Activated CD4-positive, alpha-beta T cell treated with anti-CD3 and anti-CD28 coated beads for 48 hours (primary cell): ENCODE results near the gene C1orf56.

Experiments used
- DNase-seq: peaks from one replicate; pipeline ENCODE4 v3.0.0-alpha.2; 2020

The C1orf56 gene

DNA sequence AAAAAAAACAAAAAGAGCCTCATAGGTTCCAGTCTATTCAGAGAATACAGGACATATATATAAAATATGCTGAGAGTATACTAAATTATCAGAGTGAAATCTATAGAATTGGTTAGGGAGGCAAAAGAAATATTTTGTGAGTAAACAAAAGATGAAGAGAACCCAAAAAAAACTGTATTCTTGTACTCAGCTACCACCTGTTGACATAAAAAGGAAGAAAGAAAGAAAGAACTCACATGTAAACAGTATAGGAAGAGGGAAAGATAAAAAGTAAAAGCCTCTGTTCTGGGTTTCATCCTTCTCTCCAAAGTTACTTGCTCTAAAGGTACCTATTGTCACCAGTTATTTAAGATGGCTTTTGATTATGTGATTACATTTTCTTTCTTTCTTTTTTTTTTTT, 21.1 kb upstream of the C1orf56 start:
- DNase-seq: no peak

DNA sequence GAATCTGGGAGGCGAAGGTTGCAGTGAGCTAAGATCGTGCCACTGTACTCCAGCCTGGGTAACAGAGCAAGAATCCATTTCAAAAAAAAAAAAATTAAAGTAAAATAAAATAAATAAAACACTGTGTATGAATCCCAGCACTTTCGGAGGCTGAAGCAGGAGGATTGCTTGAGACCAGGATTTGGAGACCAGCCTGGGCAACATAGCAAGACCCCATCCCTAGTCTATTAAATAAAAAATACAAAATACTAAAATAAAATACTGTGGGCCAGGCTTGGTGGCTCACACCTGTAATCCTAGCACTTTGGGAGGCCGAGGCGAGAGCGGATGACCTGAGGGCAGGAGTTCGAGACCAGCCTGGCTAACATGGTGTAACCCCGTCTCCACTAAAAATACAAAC, 15.4 kb upstream of the C1orf56 start:
- no peak for DNase-seq

DNA sequence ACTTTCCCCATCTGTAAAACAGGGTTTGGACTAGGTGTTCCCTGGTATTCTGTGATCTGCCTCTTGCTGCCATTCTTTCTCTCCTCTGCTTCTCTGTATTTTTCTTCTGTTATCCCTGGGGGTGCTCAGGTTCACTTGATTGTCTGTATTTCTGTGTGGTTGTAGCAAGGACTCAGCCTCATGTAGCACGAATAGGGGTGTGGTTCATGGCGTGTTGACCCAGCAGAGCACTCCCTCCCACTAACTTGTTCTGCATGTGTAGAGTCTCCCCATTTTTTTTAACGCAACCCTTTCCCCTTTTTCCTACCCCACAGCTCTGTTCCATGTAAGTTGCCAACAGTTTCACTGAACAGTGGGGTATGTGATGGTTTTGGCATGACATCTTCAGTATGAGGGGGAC, 12.4 kb upstream of the C1orf56 start:
- DNase-seq: no peak

DNA sequence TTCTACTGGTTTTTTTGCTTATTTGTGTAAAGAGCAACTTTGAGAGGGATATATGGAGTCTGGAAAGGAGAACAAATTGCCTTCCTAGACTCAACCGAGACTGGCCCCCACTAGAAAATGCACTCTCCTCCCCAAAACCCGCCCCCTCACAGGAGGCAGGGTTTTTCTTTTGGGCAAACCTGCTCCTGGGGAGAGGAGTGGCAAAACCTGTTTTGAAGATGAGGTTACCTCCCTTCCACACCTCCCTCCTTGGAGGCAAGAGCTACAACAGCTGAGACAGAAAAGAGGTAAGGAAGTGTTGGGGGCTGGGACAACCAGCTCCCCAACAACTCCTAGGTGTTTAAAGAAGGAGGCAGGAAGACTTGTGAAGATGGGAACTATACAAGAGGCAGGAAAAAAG, 11.2 kb upstream of the C1orf56 start, which contains the start of gene BNIPL:
TSS of gene BNIPL (plus strand) at position 231 of the 400 bp plus-strand sequence. CDS start at position 371, 140 bp downstream.
- DNase-seq: no peak

DNA sequence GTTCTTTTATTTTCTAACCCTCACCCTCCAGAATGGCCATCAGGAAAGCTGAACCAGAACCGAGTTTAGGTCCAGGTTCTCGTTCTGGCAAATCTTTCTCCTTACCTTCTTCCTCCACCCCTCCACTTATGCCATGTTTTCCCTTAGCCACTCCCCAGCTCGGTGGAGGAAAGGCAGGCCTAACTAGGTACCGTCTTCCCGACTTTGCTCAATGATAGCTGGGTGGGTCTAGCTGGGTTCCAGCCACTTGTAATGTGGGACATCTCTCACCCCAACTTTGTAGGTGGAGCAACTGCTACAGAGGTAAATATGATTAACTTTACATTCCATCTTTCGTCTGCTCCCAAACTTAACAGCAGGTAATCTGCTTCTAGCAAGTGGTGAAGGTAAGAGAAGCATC, 10.5 kb upstream of the C1orf56 start:
- DNase-seq: no peak

DNA sequence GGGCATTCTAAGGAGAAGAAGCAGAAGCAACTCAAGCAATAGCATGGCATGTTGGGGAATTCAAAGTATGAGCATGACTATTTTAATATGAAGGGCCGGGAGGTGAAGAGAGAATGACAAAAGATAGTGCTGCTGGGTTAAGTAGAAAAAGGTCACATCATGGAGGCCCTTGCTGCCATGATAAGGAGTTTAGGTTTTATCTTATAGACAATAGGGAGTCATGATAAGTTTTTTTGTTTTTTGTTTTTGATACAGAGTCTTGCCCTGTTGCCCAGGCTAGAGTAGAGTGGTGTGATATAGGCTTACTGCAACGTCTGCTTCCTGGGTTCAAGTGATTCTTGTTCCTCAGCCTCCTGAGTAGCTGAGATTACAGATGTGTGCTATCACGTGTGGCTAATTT, 8.0 kb upstream of the C1orf56 start:
- DNase-seq: no peak

DNA sequence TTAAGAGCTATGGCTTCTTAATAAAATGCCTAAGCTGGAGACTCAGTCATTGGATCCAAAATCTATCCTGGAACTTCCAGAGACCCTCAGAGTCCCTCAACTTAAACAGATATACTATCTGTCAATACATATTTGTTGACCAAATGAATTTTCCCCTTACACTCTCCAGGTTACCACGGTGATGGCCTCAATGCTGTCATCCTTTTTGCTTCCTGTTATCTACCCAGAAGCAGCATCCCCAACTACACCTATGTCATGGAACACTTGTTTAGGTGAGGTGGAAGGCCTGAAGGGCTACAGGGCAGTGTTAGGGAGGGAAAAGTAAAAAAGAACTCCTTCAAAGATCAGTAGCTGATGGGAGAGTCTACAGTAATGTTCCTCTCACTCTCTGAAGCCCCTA, 4.4 kb upstream of the C1orf56 start:
- DNase-seq: no peak

DNA sequence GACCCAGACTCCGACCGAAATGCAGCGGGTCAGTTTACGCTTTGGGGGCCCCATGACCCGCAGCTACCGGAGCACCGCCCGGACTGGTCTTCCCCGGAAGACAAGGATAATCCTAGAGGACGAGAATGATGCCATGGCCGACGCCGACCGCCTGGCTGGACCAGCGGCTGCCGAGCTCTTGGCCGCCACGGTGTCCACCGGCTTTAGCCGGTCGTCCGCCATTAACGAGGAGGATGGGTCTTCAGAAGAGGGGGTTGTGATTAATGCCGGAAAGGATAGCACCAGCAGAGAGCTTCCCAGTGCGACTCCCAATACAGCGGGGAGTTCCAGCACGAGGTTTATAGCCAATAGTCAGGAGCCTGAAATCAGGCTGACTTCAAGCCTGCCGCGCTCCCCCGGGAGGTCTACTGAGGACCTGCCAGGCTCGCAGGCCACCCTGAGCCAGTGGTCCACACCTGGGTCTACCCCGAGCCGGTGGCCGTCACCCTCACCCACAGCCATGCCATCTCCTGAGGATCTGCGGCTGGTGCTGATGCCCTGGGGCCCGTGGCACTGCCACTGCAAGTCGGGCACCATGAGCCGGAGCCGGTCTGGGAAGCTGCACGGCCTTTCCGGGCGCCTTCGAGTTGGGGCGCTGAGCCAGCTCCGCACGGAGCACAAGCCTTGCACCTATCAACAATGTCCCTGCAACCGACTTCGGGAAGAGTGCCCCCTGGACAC, 534 bp downstream of the C1orf56 start:
- DNase-seq: peak; percentile 71

DNA sequence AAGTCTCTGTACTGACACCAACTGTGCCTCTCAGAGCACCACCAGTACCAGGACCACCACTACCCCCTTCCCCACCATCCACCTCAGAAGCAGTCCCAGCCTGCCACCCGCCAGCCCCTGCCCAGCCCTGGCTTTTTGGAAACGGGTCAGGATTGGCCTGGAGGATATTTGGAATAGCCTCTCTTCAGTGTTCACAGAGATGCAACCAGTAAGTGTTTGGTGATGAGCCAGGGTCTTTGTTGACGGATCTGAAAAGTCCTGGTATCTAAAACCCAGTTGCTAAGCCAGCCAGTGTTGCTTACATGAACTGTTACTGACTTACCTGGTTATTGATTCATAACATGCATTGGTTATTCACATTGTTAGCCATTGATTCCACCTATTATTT, 1.1 kb downstream of the C1orf56 start:
- no peak for DNase-seq

DNA sequence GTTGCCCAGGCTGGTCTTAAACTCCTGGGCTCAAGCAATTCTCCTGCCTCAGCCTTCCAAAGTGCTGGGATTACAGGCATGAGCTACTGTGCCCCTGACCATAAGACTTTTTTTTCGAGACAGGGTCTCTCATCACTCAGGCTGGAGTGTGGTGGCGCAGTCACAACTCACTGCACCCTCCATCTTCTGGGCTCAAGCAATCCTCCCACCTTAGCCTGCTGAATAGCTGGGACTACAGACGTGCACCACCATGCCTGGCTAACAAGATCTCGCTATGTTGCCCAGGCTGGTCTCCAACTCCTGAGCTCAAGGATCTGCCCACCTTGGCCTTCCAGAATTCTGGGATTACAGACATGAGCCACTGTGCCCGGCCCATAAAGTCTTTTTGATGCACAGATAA, 1.9 kb downstream of the C1orf56 start:
- DNase-seq: no peak

DNA sequence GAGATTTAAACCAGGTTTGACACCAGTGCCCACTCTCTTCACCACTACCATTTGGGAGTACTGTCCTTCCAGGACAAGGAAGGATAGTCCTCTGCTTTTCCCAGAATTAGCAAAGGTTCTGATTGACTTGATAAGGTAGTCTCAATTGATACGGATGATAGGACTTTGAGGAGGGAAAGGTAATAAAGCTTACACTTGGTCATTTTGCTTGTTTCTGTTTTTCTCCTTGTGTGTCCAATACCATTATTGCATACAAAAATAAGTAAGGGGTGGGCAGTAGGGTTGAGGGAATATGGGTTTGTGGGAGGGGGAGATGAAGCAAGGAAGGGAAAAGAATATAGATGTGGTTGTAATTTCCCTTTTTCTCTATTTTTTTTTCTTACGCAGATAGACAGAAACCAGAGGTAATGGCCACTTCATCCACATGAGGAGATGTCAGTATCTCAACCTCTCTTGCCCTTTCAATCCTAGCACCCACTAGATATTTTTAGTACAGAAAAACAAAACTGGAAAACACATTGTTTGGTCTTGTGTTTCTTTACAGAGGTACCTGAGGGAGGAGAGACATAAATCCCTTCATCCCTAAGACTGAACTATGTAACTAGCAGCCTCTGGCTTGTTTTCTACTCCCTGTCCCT, 2.6 kb downstream of the C1orf56 start:
- no peak for DNase-seq

DNA sequence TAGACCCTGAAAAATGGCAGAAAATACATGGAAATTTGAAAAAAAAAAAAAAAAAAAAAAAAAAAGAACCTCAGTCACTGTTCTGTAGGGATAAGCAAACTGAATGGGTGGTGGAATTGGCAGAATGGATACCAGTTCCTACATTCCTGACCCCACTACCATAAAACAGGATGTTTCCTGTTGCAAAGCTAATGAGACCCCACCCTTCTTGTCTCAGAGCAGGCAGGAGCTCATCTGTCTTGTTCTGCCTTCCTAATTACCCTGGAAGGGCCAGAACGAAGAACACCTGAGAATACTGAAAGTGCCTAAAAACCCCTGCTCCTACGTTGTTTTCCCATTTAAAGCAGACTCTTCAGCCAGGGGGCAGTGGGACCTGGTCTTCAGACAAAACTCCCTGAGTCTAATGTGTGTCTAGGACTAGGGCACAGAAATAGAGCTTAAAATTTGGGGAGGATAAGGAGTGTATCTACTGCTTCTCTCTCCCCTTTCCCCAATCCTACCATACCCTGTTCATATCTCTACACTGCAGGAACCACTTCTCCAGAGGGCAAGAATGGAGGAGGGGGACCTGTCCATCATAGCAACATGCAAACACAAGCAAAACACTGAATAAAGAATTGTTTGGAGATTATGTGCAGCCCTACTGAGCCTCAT, 3.9 kb downstream of the C1orf56 start:
- no peak for DNase-seq

DNA sequence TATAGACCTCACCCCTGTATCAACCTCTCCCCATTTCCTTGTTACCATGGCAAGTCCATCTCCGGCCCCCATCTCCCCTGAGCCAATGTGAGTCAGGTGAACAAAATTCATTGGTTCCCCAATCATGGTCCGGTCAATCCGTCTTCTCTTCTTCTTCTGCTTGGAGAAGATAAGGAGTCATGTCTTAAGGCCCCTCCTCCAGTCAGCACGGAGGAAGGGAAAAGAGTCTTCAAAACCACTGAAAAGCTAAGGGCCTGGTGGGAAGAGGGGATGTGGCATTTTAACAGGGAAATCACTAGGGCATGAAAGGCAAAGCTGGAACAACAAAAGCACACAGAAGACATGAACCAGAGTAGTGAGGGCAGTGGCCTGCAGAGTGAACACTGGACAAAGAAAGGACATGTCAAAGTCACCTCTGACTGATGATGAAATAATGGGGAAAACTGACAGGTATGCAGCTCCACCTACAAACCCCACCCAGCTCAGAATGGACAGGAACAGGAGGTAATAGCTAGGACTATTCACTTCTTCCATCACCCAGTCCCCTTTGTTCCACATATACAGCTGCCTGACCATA, 7.5 kb downstream of the C1orf56 start:
- DNase-seq: no peak

DNA sequence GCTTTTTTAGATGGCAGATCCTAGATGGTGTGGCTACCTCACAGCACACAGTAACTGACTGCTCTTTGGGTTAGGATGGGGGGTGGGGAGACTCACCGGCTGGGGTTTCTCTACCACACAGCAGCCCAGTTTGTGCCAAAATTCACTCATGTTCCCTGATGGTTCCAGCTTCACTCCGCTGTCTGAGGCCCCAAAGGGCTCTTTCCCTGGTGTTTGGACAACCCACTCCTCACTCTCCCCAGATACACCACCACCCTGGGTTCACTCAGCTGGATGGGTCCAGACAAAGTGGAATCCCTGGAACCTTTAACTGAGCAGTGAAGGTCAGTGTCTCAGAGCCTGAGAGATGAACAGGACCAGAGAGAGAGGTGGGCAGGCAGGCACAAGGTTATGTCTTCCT, 8.0 kb downstream of the C1orf56 start:
- DNase-seq: no peak

DNA sequence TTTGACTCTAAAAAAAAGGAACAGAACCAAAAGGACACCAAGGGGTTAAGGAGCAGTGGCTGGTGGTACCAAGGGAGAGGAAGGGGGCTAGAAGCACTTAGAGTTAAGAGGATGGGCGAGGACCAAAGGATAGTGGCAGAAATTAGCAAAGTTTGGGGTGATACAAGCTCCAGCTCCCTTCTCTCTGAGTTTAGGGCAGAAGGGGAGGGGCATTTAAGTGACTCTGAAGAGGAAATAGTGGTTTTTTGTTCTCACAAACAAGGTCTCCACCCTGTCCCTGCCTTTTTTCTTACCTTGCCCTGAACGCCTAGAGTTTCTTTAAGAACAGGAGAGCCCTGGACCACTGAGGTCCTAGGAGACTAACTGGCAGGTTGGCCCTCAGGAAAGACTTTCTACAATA, 8.6 kb downstream of the C1orf56 start:
- DNase-seq: no peak

DNA sequence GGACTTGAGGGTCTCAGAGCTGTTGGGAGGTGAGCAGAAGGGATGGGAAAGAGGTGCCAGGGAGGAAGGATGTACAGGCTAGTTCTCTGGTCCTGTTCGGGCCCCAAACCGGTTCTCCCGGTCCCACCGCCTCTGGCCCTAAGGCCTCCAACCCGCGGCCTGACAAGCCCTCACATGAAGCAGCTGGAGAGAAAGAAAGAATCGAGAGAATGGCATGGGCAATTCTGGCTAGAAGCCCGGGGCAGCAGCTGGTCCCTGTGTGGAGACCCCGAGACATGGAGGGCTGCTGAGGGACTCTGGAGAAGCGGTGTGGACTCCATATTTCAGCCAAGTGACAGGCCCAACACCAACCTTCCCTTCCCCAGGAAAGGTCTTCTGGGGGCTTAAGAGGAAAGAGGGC, 11.1 kb downstream of the C1orf56 start:
- no peak for DNase-seq

DNA sequence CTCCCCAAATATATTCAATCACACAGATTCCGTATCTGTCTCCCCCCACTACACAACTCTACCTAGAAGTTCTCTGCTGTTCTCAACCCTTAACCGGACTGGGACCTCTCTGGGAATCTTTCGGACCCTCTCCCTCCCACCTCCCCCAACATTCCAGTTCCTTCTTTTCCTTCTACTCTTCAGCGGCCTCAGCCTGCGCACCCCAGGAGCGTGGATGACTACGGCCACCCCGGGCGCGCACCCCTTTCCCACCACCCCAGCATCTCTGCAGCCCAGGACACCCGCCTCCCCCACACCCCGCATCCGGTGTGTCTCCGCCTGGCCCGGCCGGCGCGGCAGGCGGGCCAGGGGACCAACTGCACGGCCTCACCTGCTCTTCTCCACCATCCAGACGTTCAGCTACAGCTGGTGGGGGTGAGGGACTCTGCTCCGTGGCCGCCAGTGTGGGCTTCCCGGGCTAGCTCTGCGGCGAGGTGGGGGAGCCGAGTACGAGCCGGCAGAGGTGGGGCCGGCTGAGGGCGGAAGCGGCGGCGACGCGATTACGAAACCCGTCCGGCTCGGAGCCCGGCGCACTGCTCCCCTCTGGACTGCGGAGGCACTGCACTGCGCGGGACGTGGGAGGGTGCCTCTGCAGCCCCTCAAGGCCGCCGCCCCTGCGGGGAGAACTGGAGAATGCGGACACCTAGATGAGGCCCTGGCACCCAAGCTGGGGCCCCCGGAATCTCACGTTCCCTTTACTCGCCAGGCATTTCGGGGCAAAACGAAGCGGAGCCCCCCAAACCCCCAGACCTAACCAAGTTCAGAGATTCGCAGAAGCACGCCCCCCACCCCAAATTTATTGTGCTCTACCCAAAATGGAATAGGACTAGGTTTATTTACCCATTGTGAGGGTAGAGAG, 11.8 kb downstream of the C1orf56 start, which contains the start of gene CDC42SE1:
TSS of gene CDC42SE1 (minus strand) at position 514 of the 898 bp plus-strand sequence. CDS start 3,892 bp downstream, outside the sequence.
- DNase-seq: peak; percentile 90

DNA sequence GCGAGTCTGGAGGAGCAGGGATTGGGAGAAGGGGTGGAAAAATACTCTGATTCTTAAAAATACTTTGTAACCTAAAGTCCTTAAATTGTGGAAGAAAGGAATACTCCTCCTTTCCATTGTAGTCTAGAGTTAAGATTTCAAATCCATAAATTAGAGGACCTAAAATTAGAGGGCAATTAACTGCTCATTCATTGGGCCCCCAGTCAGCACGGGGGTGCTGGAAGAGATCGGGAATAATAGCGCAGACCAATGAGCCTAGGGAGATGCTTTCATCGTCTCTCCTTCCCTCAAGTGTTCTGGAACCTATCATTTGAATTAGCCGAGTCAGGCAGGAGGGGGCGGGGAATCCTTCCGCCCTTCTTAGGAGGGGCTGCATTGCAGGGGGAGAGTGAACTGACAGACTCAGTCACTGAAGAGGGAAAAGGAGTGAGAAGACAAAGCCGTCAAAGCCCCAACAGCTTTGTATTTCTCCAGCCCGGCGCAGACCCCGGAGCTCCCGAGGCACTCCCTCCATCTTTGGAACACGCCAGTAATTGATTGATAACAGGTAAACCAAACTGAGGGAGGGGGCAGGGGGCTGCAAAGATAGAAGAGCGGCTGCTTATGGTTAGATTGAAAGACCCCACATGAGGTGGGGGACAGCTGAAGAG, 12.6 kb downstream of the C1orf56 start, which contains the start of gene MLLT11:
TSS of gene MLLT11 (plus strand) at position 391 of the 650 bp plus-strand sequence. CDS start 6,828 bp downstream, outside the sequence.
- no peak for DNase-seq

DNA sequence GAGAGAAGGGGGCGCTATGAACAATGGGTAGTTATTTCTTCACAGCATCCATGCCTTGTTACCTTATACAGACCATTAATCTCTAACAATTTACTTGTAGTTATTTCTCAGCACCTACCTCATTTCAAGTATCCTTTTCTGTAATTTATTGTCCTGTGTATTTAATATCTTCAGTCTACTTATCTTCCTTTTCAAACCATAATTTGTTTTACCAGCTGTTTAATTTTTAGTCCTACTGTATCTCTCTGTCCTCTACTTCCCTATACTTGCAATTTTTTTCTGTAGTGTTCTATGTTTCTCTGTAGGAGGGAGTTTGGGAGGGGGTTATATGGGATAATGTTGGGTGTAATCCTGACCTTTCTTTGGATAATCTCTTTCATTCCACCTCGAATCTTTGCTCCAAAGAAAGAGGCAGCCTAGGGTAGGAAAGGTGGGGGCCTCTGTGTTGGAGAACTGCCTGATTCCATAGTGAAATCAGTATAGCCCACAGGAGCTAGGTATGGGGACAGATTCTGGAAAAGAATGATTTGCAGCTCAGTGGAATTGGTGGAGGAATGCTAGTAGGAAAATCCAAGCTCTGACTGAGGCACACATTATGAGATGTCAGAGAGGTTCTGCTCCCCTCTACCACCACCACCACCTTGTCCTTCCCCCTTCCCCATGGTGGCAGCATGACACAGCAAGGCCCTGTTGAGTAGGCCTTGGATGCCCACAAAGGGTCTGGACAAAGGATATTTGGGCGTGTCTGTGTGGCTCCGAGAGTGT, 13.3 kb downstream of the C1orf56 start:
- DNase-seq: no peak

DNA sequence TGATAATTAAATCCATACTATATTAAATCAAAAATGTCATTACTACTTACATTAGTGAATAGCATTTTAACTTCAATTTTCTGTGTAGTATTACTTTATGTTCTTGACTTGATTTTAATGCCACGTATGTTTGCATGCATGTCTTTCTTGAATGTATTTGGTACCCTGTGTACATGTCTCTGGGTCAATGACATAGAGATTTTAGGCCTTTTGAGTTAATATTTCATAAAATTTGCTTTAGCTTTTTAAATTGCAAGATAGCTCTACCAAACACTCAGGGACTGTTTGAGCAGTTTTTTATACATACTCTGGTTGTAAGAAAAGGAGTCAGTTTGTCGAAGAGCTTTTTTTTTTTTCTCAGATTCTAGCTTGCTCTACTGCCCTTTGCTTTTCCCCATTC, 14.2 kb downstream of the C1orf56 start:
- no peak for DNase-seq

DNA sequence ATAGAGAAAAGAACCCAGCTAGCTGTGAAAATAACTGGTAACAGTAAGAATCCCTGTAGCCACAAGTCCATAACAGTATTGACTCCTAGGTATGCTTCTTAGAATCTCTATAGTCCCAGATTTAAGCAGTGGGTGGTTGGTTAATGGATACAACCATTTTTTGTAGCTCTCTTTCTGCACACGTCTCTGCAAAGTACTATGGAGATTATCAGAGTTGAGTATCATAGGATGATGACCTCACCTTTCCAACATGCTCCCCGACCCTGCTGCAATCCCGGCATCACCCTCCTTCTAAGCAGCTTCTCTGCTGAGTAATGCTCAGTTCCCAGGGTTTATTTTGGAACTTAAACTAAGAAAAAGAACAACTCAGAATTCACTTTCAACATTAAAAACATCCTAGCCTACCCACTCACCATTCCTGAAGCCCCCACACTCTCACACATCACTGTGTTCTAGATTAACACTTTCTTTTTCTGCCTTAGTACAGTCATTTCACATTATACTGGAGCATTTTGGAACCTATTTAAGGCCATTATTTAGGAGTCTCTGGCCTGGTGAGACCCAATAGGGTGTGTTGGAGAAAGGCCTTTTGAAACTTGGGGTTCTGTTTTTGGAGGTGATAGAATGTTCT, 15.3 kb downstream of the C1orf56 start:
- no peak for DNase-seq
